Measurements from ENCODE around the gene CLIP2. TPM values are rescaled to one million over a fixed set of nuclear protein-coding genes. Genes with fewer than 3 reads are reported as not detected.

Gene CLIP2
- total RNA-seq, 2 donors from 2014 or later, result 18.6 to 24.1 TPM

Other genes starting within 250 kb of the CLIP2 start
- 10 to 100 TPM; 12.8 to 41.2 TPM for gene LIMK1, start 205.6 kb upstream of the CLIP2 start, total RNA-seq
- gene EIF4H, start 115.1 kb upstream of the CLIP2 start, total RNA-seq, result 100 to 1,000 TPM; 199 to 252 TPM
- gene LAT2, start 79.4 kb upstream of the CLIP2 start, total RNA-seq, result 1 to 10 TPM; 4.8 to 7.2 TPM
- gene RFC2, start 35.0 kb upstream of the CLIP2 start, total RNA-seq, result 10 to 100 TPM; 15.6 to 21.9 TPM
- gene GTF2IRD1, start 164.5 kb downstream of the CLIP2 start, total RNA-seq, result 10 to 100 TPM; 24.0 to 36.6 TPM

Data from prostate gland (tissue), 2 donors.